ENCODE measurements around the gene B4GALT2.

Gene B4GALT2, protein sequence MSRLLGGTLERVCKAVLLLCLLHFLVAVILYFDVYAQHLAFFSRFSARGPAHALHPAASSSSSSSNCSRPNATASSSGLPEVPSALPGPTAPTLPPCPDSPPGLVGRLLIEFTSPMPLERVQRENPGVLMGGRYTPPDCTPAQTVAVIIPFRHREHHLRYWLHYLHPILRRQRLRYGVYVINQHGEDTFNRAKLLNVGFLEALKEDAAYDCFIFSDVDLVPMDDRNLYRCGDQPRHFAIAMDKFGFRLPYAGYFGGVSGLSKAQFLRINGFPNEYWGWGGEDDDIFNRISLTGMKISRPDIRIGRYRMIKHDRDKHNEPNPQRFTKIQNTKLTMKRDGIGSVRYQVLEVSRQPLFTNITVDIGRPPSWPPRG

DNA sequence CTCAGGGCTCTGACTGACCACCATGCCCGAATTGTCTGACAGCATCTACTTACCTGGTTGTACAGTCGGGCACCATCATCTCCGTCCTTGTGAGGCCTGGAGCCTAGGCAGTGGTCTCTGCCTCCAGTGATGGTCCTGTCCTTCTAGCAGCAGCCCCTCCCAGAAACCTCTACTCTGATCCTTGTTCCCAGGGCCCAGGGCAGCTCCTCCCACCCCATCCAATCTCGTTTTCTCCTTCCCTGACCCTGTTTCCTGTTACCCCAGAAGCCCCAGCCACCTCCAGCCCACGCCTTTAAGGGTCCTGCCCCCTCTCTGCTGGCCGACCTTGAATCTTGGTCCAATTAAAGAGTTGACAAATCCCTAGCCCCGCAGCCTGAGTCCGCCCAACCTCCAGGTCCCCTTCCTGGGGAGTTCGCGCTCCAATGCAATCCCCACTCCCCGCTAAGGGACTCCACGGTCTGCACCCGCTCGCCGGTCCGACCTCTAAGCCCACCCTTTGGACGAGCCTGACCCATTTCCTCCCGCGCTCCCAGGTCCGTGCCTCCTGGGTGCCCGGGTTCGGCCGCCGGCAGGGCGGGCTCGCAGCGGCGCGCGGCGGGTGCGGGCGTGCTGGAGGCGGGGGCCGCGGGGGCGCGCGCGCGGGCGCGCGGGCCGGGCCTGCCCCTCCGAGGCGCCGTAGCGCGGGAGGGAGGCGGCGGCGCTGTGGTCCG is at the start of gene B4GALT2:
Gene B4GALT2 (plus strand): TSS at position 660 of the 710 bp plus-strand sequence. CDS start 1,951 bp downstream, outside the sequence.
- no peak within 1 kb of the TSS for H3K27ac ChIP-seq (ENCODE audit: low read depth, low read length)
- H3K36me3 ChIP-seq (ENCODE audit: control insufficient read depth, insufficient read depth, low read length): peaks cover 13% of the 10 kb centered on the region
- peak within 1 kb of the TSS; percentile 75 for H3K4me3 ChIP-seq (ENCODE audit: low read length)
- H3K4me1 ChIP-seq (ENCODE audit: control insufficient read depth, insufficient read depth, low read length): peaks cover 11% of the 10 kb centered on the region
- H3K9ac ChIP-seq (ENCODE audit: low read length): peak within 1 kb of the TSS; percentile 45
- H3K27me3 ChIP-seq (ENCODE audit: control insufficient read depth, insufficient read depth, low read length): no peaks in the 10 kb centered on the region

GRCh38 chr1:43930168-43930948 is 48.7 kb upstream of the B4GALT2 start:
- H3K27ac ChIP-seq (ENCODE audit: low read depth, low read length): no peak overlapping the region
- no peak overlapping the region for H3K9ac ChIP-seq (ENCODE audit: low read length)
- no peaks in the 10 kb centered on the region for H3K4me1 ChIP-seq (ENCODE audit: control insufficient read depth, insufficient read depth, low read length)
- no peak overlapping the region for H3K4me3 ChIP-seq (ENCODE audit: low read length)
- no peaks in the 10 kb centered on the region for H3K36me3 ChIP-seq (ENCODE audit: control insufficient read depth, insufficient read depth, low read length)
- no peaks in the 10 kb centered on the region for H3K27me3 ChIP-seq (ENCODE audit: control insufficient read depth, insufficient read depth, low read length)

DNA sequence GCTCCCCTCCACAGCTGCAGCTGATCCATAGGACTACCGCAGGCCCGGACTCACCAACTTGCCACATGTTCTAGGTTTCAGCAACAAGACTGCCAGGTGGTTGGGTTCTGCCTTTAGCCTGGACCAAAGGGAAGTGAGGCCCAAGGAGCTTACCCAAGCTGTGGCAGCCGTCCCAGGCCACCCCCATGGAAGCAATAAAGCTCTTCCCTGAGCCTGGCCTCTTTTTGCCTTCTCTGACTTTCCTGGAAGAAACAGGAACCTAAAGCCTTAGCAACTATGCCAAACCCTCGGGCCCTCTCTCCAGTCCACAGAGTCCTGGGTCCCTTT is 48.1 kb upstream of the B4GALT2 start:
- Histone ChIP-seq H3K4me3 (ENCODE audit: low read length) (no peak overlapping the region), H3K4me1 (ENCODE audit: control insufficient read depth, insufficient read depth, low read length) (peaks cover 3% of the 10 kb centered on the region)

DNA sequence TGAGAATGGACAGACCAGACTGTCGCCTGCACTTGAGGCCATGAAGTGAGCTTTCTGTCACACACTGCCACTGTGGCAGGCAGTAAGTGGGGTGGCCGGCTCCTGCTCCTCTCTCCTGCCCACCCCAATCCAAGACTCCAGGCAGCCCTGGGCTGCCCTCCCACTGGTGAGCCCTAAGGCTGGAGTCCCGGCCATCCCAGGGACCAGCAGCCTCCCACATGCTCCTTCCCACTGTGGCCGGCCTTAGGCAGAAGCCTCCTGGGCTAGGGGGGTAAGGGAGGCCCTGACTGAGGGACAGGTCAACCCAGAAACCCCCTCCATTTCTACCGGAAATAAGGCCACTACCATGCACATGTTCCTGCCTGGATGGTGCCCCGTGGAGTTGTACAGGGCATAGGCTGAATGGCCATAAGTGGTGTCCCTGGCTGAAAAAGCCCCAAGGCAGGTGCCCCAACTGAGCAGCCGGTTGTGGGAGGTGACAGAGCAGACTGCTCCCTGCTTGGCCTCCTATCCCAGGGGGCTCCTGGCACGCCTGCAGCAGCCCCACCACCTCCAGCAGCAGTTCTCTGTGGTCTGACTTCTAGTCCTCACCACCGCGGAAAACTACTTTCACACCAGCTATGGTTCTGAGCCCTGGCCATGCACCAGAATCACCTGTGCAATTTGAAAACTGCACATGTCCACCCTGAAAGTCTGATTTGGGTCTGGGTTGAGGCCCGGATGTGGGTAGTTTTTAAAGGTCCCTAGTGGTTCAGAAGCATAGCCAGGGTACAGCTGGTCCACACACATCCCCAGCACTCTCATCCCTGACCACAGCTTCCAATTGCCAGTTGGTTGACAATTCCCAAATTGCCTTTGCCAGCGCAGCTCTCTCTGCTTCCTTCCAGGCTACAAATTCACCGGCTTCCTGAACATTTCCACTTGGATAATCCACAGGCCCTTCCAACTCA is 47.0 kb upstream of the B4GALT2 start:
- Histone ChIP-seq H3K4me1 (ENCODE audit: control insufficient read depth, insufficient read depth, low read length) (peaks cover 3% of the 10 kb centered on the region), H3K4me3 (ENCODE audit: low read length) (no peak overlapping the region), H3K27me3 (ENCODE audit: control insufficient read depth, insufficient read depth, low read length) (no peaks in the 10 kb centered on the region), H3K36me3 (ENCODE audit: control insufficient read depth, insufficient read depth, low read length) (no peaks in the 10 kb centered on the region), H3K9ac (ENCODE audit: low read length) (no peak overlapping the region), H3K27ac (ENCODE audit: low read depth, low read length) (no peak overlapping the region)

More for the DNA sequence above, 48.1 kb upstream of the B4GALT2 start:
- no peak overlapping the region for H3K9ac ChIP-seq (ENCODE audit: low read length)
- H3K36me3 ChIP-seq (ENCODE audit: control insufficient read depth, insufficient read depth, low read length): no peaks in the 10 kb centered on the region
- H3K27me3 ChIP-seq (ENCODE audit: control insufficient read depth, insufficient read depth, low read length): no peaks in the 10 kb centered on the region
- H3K27ac ChIP-seq (ENCODE audit: low read depth, low read length): no peak overlapping the region

DNA sequence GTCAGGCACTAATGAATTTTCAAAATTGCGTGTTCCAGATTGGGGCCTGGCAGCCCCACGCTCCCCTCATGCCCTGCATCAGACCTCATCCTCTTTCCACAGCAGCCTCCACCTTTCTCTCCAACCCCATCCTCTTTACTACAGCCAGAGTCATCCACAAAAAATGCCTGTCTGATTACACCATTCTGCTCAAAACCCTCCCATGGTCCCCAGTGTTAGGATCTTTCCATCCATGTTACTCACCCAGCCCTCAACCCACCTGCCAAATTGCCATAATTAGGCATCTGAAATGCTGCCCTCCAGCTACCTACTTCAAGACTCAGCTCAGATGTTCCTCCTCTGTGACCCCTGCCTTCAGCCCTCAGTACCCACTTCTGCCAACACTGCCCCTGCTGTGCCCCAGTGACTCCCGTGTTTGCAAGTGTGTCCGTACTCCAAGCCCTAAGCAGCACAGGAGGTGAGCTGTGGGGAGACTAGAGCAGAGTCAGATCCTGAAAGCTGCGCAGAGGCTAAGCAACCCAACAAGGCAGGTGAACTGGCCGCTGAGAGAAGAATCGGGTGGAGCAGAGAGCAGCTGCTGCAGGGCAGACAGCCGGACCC is 46.1 kb upstream of the B4GALT2 start:
- no peaks in the 10 kb centered on the region for H3K36me3 ChIP-seq (ENCODE audit: control insufficient read depth, insufficient read depth, low read length)
- no peak overlapping the region for H3K9ac ChIP-seq (ENCODE audit: low read length)
- H3K27ac ChIP-seq (ENCODE audit: low read depth, low read length): no peak overlapping the region

GRCh38 chr1:43933386-43934100 is 45.5 kb upstream of the B4GALT2 start, which contains the start of gene ARTN:
ARTN (plus strand) TSS chr1:43933801; CDS start chr1:43935657, 1,856 bp downstream.
- Histone ChIP-seq H3K36me3 (ENCODE audit: control insufficient read depth, insufficient read depth, low read length) (no peaks in the 10 kb centered on the region), H3K4me3 (ENCODE audit: low read length) (peak within 1 kb of the TSS; percentile 49), H3K4me1 (ENCODE audit: control insufficient read depth, insufficient read depth, low read length) (peaks cover 3% of the 10 kb centered on the region), H3K27ac (ENCODE audit: low read depth, low read length) (no peak within 1 kb of the TSS), H3K27me3 (ENCODE audit: control insufficient read depth, insufficient read depth, low read length) (no peaks in the 10 kb centered on the region), H3K9ac (ENCODE audit: low read length) (no peak within 1 kb of the TSS)

More for the DNA sequence above, 46.1 kb upstream of the B4GALT2 start:
- no peaks in the 10 kb centered on the region for H3K27me3 ChIP-seq (ENCODE audit: control insufficient read depth, insufficient read depth, low read length)
- peaks cover 3% of the 10 kb centered on the region for H3K4me1 ChIP-seq (ENCODE audit: control insufficient read depth, insufficient read depth, low read length)
- peak overlapping the region; percentile 49 for H3K4me3 ChIP-seq (ENCODE audit: low read length)

DNA sequence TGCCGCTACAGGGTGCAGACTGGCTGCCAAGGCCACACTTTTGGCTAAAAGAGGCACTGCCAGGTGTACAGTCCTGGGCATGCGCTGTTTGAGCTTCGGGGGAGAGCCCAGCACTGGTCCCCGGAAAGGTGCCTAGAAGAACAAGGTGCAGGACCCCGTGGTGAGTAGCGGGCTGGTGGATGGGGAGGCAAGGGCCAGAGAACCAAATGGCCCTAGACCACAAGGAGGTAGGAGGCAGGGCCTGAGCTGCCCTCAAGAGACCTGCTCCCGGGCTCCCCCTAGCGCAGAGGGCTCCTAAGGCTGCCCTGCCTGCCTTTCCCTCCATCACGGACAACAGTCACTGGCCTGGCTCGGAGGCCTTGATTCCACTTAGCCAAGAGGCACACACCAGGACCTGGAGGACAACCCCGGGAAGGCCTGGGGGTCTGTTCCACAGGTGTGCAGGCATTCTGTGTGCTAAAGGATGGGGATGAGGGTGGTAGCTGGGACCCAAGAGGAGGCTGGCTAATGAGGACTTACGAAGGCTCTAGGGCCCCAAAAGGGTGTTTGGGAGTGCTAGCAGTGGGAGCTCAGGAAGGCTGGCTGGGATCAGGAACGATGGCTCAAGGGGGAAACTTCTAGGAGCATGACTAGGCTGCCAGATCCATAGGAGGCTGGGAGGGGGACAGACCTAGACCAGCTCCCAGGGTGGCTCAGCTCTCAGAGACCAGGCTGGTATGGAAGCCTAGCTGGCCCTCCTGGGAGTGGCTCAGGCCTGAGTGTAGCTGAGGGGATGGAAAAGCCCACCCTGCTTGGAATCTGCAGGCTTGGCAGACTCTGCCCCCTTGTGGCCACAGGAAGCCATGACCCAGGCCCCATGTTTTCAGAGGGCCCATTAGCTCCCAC is 44.7 kb upstream of the B4GALT2 start:
- Histone ChIP-seq H3K27ac (ENCODE audit: low read depth, low read length) (no peak overlapping the region), H3K4me3 (ENCODE audit: low read length) (peak overlapping the region; percentile 49), H3K4me1 (ENCODE audit: control insufficient read depth, insufficient read depth, low read length) (peaks cover 3% of the 10 kb centered on the region), H3K36me3 (ENCODE audit: control insufficient read depth, insufficient read depth, low read length) (no peaks in the 10 kb centered on the region), H3K9ac (ENCODE audit: low read length) (no peak overlapping the region), H3K27me3 (ENCODE audit: control insufficient read depth, insufficient read depth, low read length) (no peaks in the 10 kb centered on the region)

DNA sequence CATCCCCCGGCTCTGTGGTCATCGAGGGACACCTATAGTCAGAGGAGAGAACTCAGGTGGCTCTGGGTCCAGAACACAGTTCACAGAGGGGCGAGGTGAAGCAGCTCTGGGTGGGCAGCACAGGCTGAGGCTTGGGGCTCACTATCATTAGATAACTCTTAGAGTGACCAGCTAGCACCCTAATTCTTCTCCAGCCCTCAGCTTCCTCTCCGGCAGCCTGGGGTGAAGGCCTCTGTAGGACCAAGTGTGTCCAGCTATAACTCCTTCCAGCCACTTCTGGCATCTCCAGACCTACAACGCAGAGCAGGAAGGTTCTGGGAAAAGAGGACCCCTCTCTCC is 44.1 kb upstream of the B4GALT2 start:
- Histone ChIP-seq H3K9ac (ENCODE audit: low read length) (no peak overlapping the region), H3K27ac (ENCODE audit: low read depth, low read length) (no peak overlapping the region), H3K4me1 (ENCODE audit: control insufficient read depth, insufficient read depth, low read length) (peaks cover 3% of the 10 kb centered on the region), H3K36me3 (ENCODE audit: control insufficient read depth, insufficient read depth, low read length) (no peaks in the 10 kb centered on the region), H3K27me3 (ENCODE audit: control insufficient read depth, insufficient read depth, low read length) (no peaks in the 10 kb centered on the region), H3K4me3 (ENCODE audit: low read length) (no peak overlapping the region)

DNA sequence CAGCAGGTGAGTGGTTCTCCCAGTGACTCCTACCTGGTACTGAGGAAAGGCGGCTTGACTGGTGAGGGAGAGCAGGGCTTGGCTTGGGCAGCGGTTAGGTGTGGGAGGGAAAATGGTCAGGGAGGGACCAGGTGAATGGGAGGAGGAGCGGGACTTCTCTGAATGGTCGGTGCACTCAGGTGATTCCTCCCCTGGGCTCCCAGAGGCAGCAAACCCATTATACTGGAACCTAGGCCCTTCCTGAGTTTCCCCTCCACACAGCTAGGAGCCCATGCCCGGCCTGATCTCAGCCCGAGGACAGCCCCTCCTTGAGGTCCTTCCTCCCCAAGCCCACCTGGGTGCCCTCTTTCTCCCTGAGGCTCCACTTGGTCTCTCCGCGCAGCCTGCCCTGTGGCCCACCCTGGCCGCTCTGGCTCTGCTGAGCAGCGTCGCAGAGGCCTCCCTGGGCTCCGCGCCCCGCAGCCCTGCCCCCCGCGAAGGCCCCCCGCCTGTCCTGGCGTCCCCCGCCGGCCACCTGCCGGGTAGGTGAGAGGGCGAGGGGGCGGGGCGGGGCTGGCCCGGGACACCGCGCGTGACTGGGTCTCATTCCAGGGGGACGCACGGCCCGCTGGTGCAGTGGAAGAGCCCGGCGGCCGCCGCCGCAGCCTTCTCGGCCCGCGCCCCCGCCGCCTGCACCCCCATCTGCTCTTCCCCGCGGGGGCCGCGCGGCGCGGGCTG is 43.1 kb upstream of the B4GALT2 start:
- Histone ChIP-seq H3K36me3 (ENCODE audit: control insufficient read depth, insufficient read depth, low read length) (no peaks in the 10 kb centered on the region), H3K4me3 (ENCODE audit: low read length) (peak overlapping the region; percentile 62), H3K9ac (ENCODE audit: low read length) (no peak overlapping the region), H3K27ac (ENCODE audit: low read depth, low read length) (no peak overlapping the region), H3K4me1 (ENCODE audit: control insufficient read depth, insufficient read depth, low read length) (peaks cover 3% of the 10 kb centered on the region), H3K27me3 (ENCODE audit: control insufficient read depth, insufficient read depth, low read length) (no peaks in the 10 kb centered on the region)

All from rectal smooth muscle tissue (tissue), 1 donor.